B cell (primary cell): ENCODE data around the gene MFSD6. TPM values are rescaled to one million over a fixed set of nuclear protein-coding genes. Genes with fewer than 3 reads are reported as not detected.

Experiments used
- ATAC-seq: fragments of 200-7000 bp; cut with Tn5 transposase; one replicate; pipeline ENCODE4 v1.10.0; 2021; ENCODE audit warnings: low read depth, mild to moderate bottlenecking, moderate number of reproducible peaks, moderate library complexity
- CTCF ChIA-PET: fragments of 350-600 bp; sonication (Branson Sonifier 250); formaldehyde crosslinking; loops from one replicate; lab custom pipeline; 2021; ENCODE audit warnings: antibody characterized with exemption, inconsistent platforms; lab: Charles Lee
- POLR2A ChIA-PET: fragments of 350-600 bp; sonication (Branson Sonifier 250); formaldehyde crosslinking; loops from one replicate; lab custom pipeline; 2021; ENCODE audit warnings: antibody characterized with exemption; lab: Charles Lee
- DNase-seq: peaks from one replicate; pipeline ENCODE4 v3.0.0; 2013
- H2AFZ ChIP-seq: 2 replicates; pipeline ENCODE4 v1.6.1; 2012; ENCODE audit warnings: mild to moderate bottlenecking, low read depth, low read length; ENCODE audit not compliant: insufficient read depth, poor library complexity, severe bottlenecking
- H3K27ac ChIP-seq, 2 donors: 1 replicate in 1 of 2; 2 replicates in 1 of 2; pipeline ENCODE4 v1.5.1; 2012 to 2013; ENCODE audit warnings: low read length in 2 of 2, mild to moderate bottlenecking in 2 of 2, moderate library complexity in 1 of 2
- H3K27me3 ChIP-seq, 4 experiments: fragments of 200-600 bp in 1 of 4; sonication (generic) in 1 of 4; replicated peaks in 1 of 4; 1 replicate in 2 of 4; 2 replicates in 2 of 4; pipeline versions ENCODE4 v1.6.1 to v1.7.0; 2013 to 2016; ENCODE audit warnings: low read length in 3 of 4, mild to moderate bottlenecking in 2 of 4, mixed read lengths in 1 of 4, moderate library complexity in 1 of 4; ENCODE audit not compliant: insufficient read depth in 4 of 4, control insufficient read depth in 3 of 4; ENCODE audit errors: control extremely low read depth in 1 of 4
- H3K36me3 ChIP-seq, 2 experiments: replicated peaks in 1 of 2; 1 replicate in 1 of 2; 2 replicates in 1 of 2; pipeline versions ENCODE4 v1.6.1 to v1.7.1; 2013; ENCODE audit warnings: low read length in 1 of 2; ENCODE audit not compliant: insufficient read depth in 2 of 2, control insufficient read depth in 1 of 2; ENCODE audit errors: control extremely low read depth in 1 of 2, extremely low read depth in 1 of 2
- H3K4me1 ChIP-seq, 2 donors: fragments of 200-600 bp in 1 of 2; sonication (generic) in 1 of 2; 1 replicate in 1 of 2; 2 replicates in 1 of 2; pipeline versions ENCODE4 v1.5.1 to v1.6.1; 2013 to 2017; ENCODE audit warnings: low read length in 2 of 2; ENCODE audit not compliant: control insufficient read depth in 2 of 2, insufficient read depth in 2 of 2
- H3K4me2 ChIP-seq: replicated peaks from 2 replicates; pipeline ENCODE3; 2012; ENCODE audit warnings: mild to moderate bottlenecking, low read depth, low read length; ENCODE audit not compliant: poor library complexity, severe bottlenecking
- H3K4me3 ChIP-seq, 5 experiments: fragments of 200-600 bp in 1 of 5; sonication (generic) in 1 of 5; 1 replicate in 3 of 5; 2 replicates in 2 of 5; pipeline versions ENCODE4 v1.5.1 to v1.7.0; 2011 to 2016; ENCODE audit warnings: low read length in 4 of 5, mild to moderate bottlenecking in 4 of 5, low read depth in 2 of 5, control low read depth in 1 of 5, moderate library complexity in 1 of 5; ENCODE audit not compliant: insufficient read depth in 1 of 5; ENCODE audit errors: control extremely low read depth in 1 of 5, extremely low read depth in 1 of 5
- H3K79me2 ChIP-seq: fragments of 200-600 bp; sonication (generic); one replicate; pipeline ENCODE4 v1.6.0; 2016; ENCODE audit warnings: low read length; ENCODE audit not compliant: control insufficient read depth, insufficient read depth
- H3K9ac ChIP-seq: fragments of 200-600 bp; sonication (generic); 2 replicates; pipeline ENCODE4 v1.6.1; 2017; ENCODE audit warnings: mild to moderate bottlenecking, low read length, moderate library complexity
- H3K9me3 ChIP-seq, 3 donors: one replicate each; pipeline versions ENCODE4 v1.6.1 to v1.7.1; 2013; ENCODE audit warnings: low read length in 2 of 3; ENCODE audit not compliant: control insufficient read depth in 2 of 3, insufficient read depth in 1 of 3; ENCODE audit errors: control extremely low read depth in 1 of 3
- H4K20me1 ChIP-seq: 2 replicates; pipeline ENCODE4 v1.6.0; 2012; ENCODE audit warnings: mild to moderate bottlenecking, low read length; ENCODE audit not compliant: insufficient read depth, control insufficient read depth, poor library complexity, severe bottlenecking
- H3K27ac Mint-ChIP-seq: one replicate; pipeline ENCODE4 v1.8.0; 2021; ENCODE audit warnings: mixed read lengths
- H3K27me3 Mint-ChIP-seq: one replicate; pipeline ENCODE4 v1.8.0; 2021; ENCODE audit warnings: mixed read lengths
- H3K4me1 Mint-ChIP-seq: one replicate; pipeline ENCODE4 v1.8.0; 2021; ENCODE audit warnings: mixed read lengths
- H3K4me3 Mint-ChIP-seq: one replicate; pipeline ENCODE4 v1.8.0; 2021; ENCODE audit warnings: mixed read lengths
- H3K9me3 Mint-ChIP-seq: one replicate; pipeline ENCODE4 v1.8.0; 2022; ENCODE audit warnings: mixed read lengths; ENCODE audit not compliant: insufficient read depth
- CTCF ChIP-seq: fragments of 200-600 bp; IDR thresholded peaks from one replicate; pipeline ENCODE4 v1.8.0; 2022; ENCODE audit warnings: antibody characterized with exemption, mild to moderate bottlenecking
- EZH2 ChIP-seq: IDR thresholded peaks from 2 replicates; pipeline ENCODE4 v1.6.1; 2012; ENCODE audit warnings: borderline replicate concordance, low read depth, mild to moderate bottlenecking, moderate library complexity, low read length; ENCODE audit not compliant: insufficient read depth, poor library complexity, severe bottlenecking
- WGBS: methylation state at CpG from one replicate; pipeline ENCODE4 v1.1.5; 2013; ENCODE audit warnings: missing lambda C conversion rate; ENCODE audit not compliant: insufficient coverage; 5-methylcytosine and 5-hydroxymethylcytosine counted together
- intact Hi-C: fragments of 100-400 bp; cut with micrococcal nuclease; formaldehyde crosslinking; loops from one replicate; pipeline ENCODE4 v1.10.0; 2022
- polyA plus RNA-seq: library from polyadenylated mRNA; depleted of rRNA; stranded (reverse); fragments of >200 nt; gene quantifications from 2 replicates; pipeline ENCODE4 v1.2.3, GENCODE V29; 2012
- total RNA-seq, 2 donors: library from RNA; stranded (reverse); fragments of 120-200 nt in 1 of 2; gene quantifications; 1 replicate in 1 of 2; 2 replicates in 1 of 2; pipeline versions ENCODE4 v1.2.3 to v1.2.4, GENCODE V29; 2013 to 2022

Gene MFSD6
- total and polyA plus RNA-seq, 2 donors (not counting 1 experiment from before 2014, with no cell fraction given): 13.5 to 33.8 TPM

DNA sequence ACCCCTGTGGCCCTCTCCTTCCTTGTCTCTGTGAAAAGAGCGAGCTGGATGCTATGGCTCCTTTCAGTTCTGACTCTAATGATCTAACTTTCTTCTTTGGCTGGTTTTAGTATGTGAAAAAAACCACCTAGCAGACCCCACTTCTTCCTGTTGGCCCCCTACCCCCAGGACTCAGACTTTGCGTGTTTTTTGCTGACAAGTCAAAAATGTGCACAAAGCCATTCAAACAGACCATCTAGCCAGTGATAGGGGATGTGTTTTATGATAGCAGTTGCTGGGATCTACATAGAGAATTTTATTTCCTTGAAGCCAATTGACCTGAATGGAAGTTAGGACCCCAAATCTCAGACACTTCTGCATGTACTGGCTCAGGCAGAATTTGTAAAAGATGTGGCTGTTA, 49.1 kb downstream of the MFSD6 start:
- Histone ChIP-seq H3K36me3 (peaks cover 2 to 26% of the 10 kb centered on the region in 2 experiments), H3K4me1 (peaks cover 4 to 7% of the 10 kb centered on the region in 2 donors), H3K27ac (no peak overlapping the region), H3K9ac (no peak overlapping the region), H4K20me1 (peaks cover 33% of the 10 kb centered on the region), H3K4me3 (no peak overlapping the region), H3K4me2 (no peak overlapping the region), H2AFZ (no peak overlapping the region), H3K9me3 (no peaks in the 10 kb centered on the region), H3K79me2 (peaks cover 59% of the 10 kb centered on the region), H3K27me3 (no peaks in the 10 kb centered on the region)
- intact Hi-C loops: no loop called here
- Mint-ChIP-seq H3K27ac (no peak overlapping the region), H3K4me1 (peaks cover 35% of the 10 kb centered on the region), H3K9me3 (no peaks in the 10 kb centered on the region), H3K4me3 (no peak overlapping the region), H3K27me3 (no peaks in the 10 kb centered on the region)
- ChIA-PET POLR2A (no interaction called here), CTCF (interaction anchor here (0.6 to 0.9 kb wide), 2 partner anchors 37 to 190 kb away, joined by 3 to 4 read pairs; no protein-coding TSS in a partner anchor)
- WGBS: no CpG with 5 or more reads among the region's 2 CpGs
- no peak for ATAC-seq
- no peak for DNase-seq
- TF ChIP-seq CTCF (no peak), EZH2 (no peak)

DNA sequence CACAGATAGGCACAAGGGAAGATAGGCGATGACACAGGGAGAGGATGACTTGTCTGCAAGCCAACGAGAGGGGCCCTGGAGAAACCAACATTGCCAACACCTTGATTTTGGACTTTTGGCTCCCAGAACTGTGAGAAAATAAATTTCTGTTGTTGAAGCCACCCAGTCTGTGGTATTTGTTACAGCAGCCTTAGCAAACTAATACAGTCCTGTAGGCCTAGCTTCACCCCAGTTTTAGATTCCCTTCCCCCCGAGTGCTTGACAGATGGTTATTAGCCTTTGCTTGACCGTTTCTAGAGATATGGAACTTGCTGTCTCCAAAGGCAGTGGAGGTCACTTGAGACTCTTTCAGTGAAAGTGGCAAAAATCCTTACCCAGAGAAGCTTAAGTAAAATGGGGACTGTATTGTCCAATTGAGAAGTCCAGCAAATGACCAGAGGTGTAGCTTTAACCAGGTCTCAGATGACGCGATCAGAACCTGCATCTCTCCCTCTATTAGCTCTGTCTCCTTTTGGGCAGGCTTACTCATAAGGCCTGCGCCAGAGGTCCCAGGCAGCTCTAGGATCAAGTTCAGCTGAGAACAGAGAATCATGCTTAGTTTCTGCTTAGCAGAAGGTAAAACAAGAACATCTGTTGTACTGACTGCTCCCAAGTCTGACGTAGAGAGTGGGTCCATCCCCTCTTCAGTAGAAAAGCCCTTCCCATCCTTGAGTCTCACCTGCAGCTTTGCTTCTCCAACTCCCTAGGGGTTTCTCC, 50.4 kb downstream of the MFSD6 start:
- Histone ChIP-seq H4K20me1 (peaks cover 25% of the 10 kb centered on the region), H3K9ac (no peak overlapping the region), H3K79me2 (peaks cover 63% of the 10 kb centered on the region), H3K27me3 (no peaks in the 10 kb centered on the region), H3K9me3 (no peaks in the 10 kb centered on the region), H3K4me1 (peaks cover 4 to 7% of the 10 kb centered on the region in 2 donors), H2AFZ (no peak overlapping the region), H3K36me3 (peaks cover 1 to 23% of the 10 kb centered on the region in 2 experiments), H3K4me2 (no peak overlapping the region), H3K4me3 (no peak overlapping the region), H3K27ac (no peak overlapping the region)
- H3K9me3 Mint-ChIP-seq: no peaks in the 10 kb centered on the region
- CTCF ChIA-PET: no interaction called here
- no peak for DNase-seq
- POLR2A ChIA-PET: no interaction called here
- no peak overlapping the region for H3K4me3 Mint-ChIP-seq
- no peak for TF ChIP-seq EZH2
- no peaks in the 10 kb centered on the region for H3K27me3 Mint-ChIP-seq
- WGBS: 95% methylated on average over 6 of the region's 8 CpGs
- H3K27ac Mint-ChIP-seq: no peak overlapping the region
- H3K4me1 Mint-ChIP-seq: peaks cover 35% of the 10 kb centered on the region
- intact Hi-C loops: no loop called here
- ATAC-seq: no peak
